ENCODE data around the gene LRTM1. TPM values are rescaled to one million over a fixed set of nuclear protein-coding genes. Genes with fewer than 3 reads are reported as not detected.

Gene LRTM1
- total and polyA plus RNA-seq, 2 experiments from 2014 or later, result not detected

- no peak overlapping the region for H3K27ac ChIP-seq
Measured at GRCh38 chr3:54901906-54902685, 25.8 kb downstream of the LRTM1 start.

DNA sequence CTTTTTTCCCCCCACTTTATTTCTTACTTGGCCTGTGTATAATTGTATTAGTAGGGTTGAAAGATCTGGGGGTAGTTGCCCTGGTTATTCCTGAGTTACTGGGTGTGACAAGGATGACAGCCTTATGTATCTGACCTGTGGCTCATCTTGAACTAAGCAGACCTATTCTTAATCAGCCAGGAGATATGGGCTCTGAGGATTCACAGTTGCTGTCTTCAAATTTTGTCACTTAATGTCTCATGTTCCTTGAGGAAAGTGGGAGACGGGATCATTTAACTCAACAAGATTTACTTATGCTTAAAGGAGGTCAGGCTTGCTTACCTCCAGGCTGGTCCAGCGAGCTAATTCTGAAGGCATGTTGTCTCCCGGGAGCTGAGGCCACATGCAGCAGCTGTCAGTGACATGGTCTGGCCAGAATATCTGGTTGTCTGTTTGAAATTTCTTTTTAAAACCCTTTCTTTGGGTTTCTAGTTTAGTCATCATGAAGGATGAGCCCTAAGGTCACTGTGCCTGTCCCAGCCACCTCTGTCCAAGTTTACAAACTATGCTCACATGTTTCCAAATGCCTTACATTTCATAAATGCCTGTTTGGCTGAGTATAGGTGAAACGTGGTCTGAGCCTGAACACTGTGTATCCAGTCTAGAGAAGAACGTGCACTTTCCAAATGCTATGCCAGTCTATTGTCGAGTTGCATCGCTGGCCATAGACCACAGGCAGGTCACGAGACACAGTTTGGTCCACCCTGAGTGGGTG, 26.8 kb downstream of the LRTM1 start:
- 19 to 30% methylated on average over 8 of the region's 8 CpGs for WGBS, 2 experiments (ENCODE audit: low coverage in 1 of 2, low lambda C conversion rate in 2 of 2, missing lambda C conversion rate in 2 of 2)
- Histone ChIP-seq H3F3A (ENCODE audit: insufficient read depth) (peaks cover 29% of the 10 kb centered on the region), H3K27ac (peak overlapping the region; percentile 4; the same call in 1 of the 2 replicates), H3K36me3 (ENCODE audit: low read depth) (no peaks in the 10 kb centered on the region), H3K9ac (no peak overlapping the region), H4K20me1 (ENCODE audit: insufficient read depth) (no peaks in the 10 kb centered on the region), H3K9me2 (ENCODE audit: insufficient read depth) (no peaks in the 10 kb centered on the region), H3K4me2 (ENCODE audit: unreplicated experiment) (peak overlapping the region; percentile 17), H3K79me2 (ENCODE audit: insufficient read depth) (no peaks in the 10 kb centered on the region), H3K27me3 (replicated peaks; ENCODE audit: insufficient read depth) (no peaks in the 10 kb centered on the region), H3K4me3 (no peak overlapping the region), H3K4me1 (ENCODE audit: insufficient read depth) (peaks cover 44% of the 10 kb centered on the region), H2AFZ (peak overlapping the region; percentile 19), H3K9me3 (ENCODE audit: low read depth) (no peaks in the 10 kb centered on the region)
- in situ Hi-C loops (cut with MboI), result no loop called here
- TF ChIP-seq EZH2phosphoT487 (IDR thresholded peaks at IDR 0.05; ENCODE audit: insufficient read depth, low read depth) (no peak), EZH2 (IDR thresholded peaks at IDR 0.05; ENCODE audit: insufficient read depth, poor library complexity, severe bottlenecking) (no peak)
- peak; percentile 34 for DNase-seq

More at GRCh38 chr3:54901906-54902685, 25.8 kb downstream of the LRTM1 start:
- no peak for DNase-seq
- H3K27me3 ChIP-seq (replicated peaks; ENCODE audit: insufficient read depth), result no peaks in the 10 kb centered on the region
- H3K4me1 ChIP-seq (ENCODE audit: insufficient read depth), result peaks cover 37% of the 10 kb centered on the region
- H3K9ac ChIP-seq, result no peak overlapping the region
- WGBS, 2 experiments (ENCODE audit: low coverage in 1 of 2, low lambda C conversion rate in 2 of 2, missing lambda C conversion rate in 2 of 2), result 79% methylated on average over 4 of the region's 4 CpGs
- no peaks in the 10 kb centered on the region for H3K9me2 ChIP-seq (ENCODE audit: insufficient read depth)
- H3K79me2 ChIP-seq (ENCODE audit: insufficient read depth), result no peaks in the 10 kb centered on the region
- no peaks in the 10 kb centered on the region for H4K20me1 ChIP-seq (ENCODE audit: insufficient read depth)
- no peaks in the 10 kb centered on the region for H3K9me3 ChIP-seq (ENCODE audit: low read depth)
- no peak for TF ChIP-seq EZH2phosphoT487 (IDR thresholded peaks at IDR 0.05; ENCODE audit: insufficient read depth, low read depth)
- no peak for TF ChIP-seq EZH2 (IDR thresholded peaks at IDR 0.05; ENCODE audit: insufficient read depth, poor library complexity, severe bottlenecking)
- H3K4me3 ChIP-seq, result no peak overlapping the region
- H2AFZ ChIP-seq, result peak overlapping the region; percentile 19
- H3K36me3 ChIP-seq (ENCODE audit: low read depth), result no peaks in the 10 kb centered on the region
- in situ Hi-C loops (cut with MboI), result no loop called here
- peaks cover 29% of the 10 kb centered on the region for H3F3A ChIP-seq (ENCODE audit: insufficient read depth)
- H3K4me2 ChIP-seq (ENCODE audit: unreplicated experiment), result peak overlapping the region; percentile 17

GRCh38 chr3:54899273-54899672, 28.6 kb downstream of the LRTM1 start:
- Histone ChIP-seq H3K36me3 (ENCODE audit: low read depth) (no peaks in the 10 kb centered on the region), H3K9me2 (ENCODE audit: insufficient read depth) (no peaks in the 10 kb centered on the region), H3K27ac (no peak overlapping the region), H3K4me1 (ENCODE audit: insufficient read depth) (peaks cover 27% of the 10 kb centered on the region), H3K27me3 (replicated peaks; ENCODE audit: insufficient read depth) (no peaks in the 10 kb centered on the region), H3F3A (ENCODE audit: insufficient read depth) (peaks cover 22% of the 10 kb centered on the region), H3K79me2 (ENCODE audit: insufficient read depth) (no peaks in the 10 kb centered on the region), H2AFZ (no peak overlapping the region), H3K9ac (no peak overlapping the region), H3K4me3 (no peak overlapping the region), H3K9me3 (ENCODE audit: low read depth) (no peaks in the 10 kb centered on the region), H4K20me1 (ENCODE audit: insufficient read depth) (no peaks in the 10 kb centered on the region), H3K4me2 (ENCODE audit: unreplicated experiment) (no peak overlapping the region)
- WGBS, 2 experiments (ENCODE audit: low coverage in 1 of 2, low lambda C conversion rate in 2 of 2, missing lambda C conversion rate in 2 of 2), result 86 to 88% methylated on average over 6 of the region's 6 CpGs
- in situ Hi-C loops (cut with MboI), result no loop called here
- TF ChIP-seq EZH2phosphoT487 (IDR thresholded peaks at IDR 0.05; ENCODE audit: insufficient read depth, low read depth) (no peak), EZH2 (IDR thresholded peaks at IDR 0.05; ENCODE audit: insufficient read depth, poor library complexity, severe bottlenecking) (no peak)
- DNase-seq, result no peak

GRCh38 chr3:54897028-54897711, 30.7 kb downstream of the LRTM1 start:
- no peaks in the 10 kb centered on the region for H3K9me3 ChIP-seq (ENCODE audit: low read depth)
- WGBS, 2 experiments (ENCODE audit: low coverage in 1 of 2, low lambda C conversion rate in 2 of 2, missing lambda C conversion rate in 2 of 2), result 25 to 42% methylated on average over 3 of the region's 3 CpGs
- H3K9me2 ChIP-seq (ENCODE audit: insufficient read depth), result no peaks in the 10 kb centered on the region
- peaks cover 35% of the 10 kb centered on the region for H3F3A ChIP-seq (ENCODE audit: insufficient read depth)
- H3K27ac ChIP-seq, result no peak overlapping the region
- peaks cover 38% of the 10 kb centered on the region for H3K4me1 ChIP-seq (ENCODE audit: insufficient read depth)
- TF ChIP-seq EZH2 (IDR thresholded peaks at IDR 0.05; ENCODE audit: insufficient read depth, poor library complexity, severe bottlenecking) (no peak), EZH2phosphoT487 (IDR thresholded peaks at IDR 0.05; ENCODE audit: insufficient read depth, low read depth) (no peak)
- DNase-seq, result peak; percentile 77
- H3K27me3 ChIP-seq (replicated peaks; ENCODE audit: insufficient read depth), result no peaks in the 10 kb centered on the region
- H3K79me2 ChIP-seq (ENCODE audit: insufficient read depth), result no peaks in the 10 kb centered on the region
- no peak overlapping the region for H3K9ac ChIP-seq
- no peaks in the 10 kb centered on the region for H3K36me3 ChIP-seq (ENCODE audit: low read depth)
- in situ Hi-C loops (cut with MboI), result no loop called here
- no peak overlapping the region; the same call in 1 of the 2 replicates for H2AFZ ChIP-seq
- no peaks in the 10 kb centered on the region for H4K20me1 ChIP-seq (ENCODE audit: insufficient read depth)
- H3K4me2 ChIP-seq (ENCODE audit: unreplicated experiment), result peak overlapping the region; percentile 28
- no peak overlapping the region for H3K4me3 ChIP-seq
